HG02981 (cell line): ENCODE results near the gene PDE6D.
"Not testable (repeated sequence)": the region's sequence is repeated elsewhere in the genome, so short reads cannot be mapped to it uniquely, and the experiment has no call there.

Source experiments
- ATAC-seq: cut with Tn5 transposase; IDR thresholded peaks from one replicate; pipeline ENCODE4 v1.9.1; 2021; ENCODE audit warnings: mild to moderate bottlenecking, moderate library complexity; ENCODE audit not compliant: unreplicated experiment

PDE6D gene

GRCh38 chr2:231780123-231780908 lies 766 bp downstream of the PDE6D start:
- ATAC-seq, result peak; percentile 1

- ATAC-seq, result no peak
Measured at GRCh38 chr2:231769170-231770136, 11.6 kb downstream of the PDE6D start.

- peak; percentile 59 for ATAC-seq
Measured at GRCh38 chr2:231765496-231765929, 15.6 kb downstream of the PDE6D start.

- no peak for ATAC-seq
Measured at GRCh38 chr2:231764760-231765159, 16.3 kb downstream of the PDE6D start.

- ATAC-seq, result no peak
Measured at GRCh38 chr2:231764124-231764523, 17.0 kb downstream of the PDE6D start.

- no peak for ATAC-seq
Measured at GRCh38 chr2:231761735-231762134, 19.3 kb downstream of the PDE6D start.

GRCh38 chr2:231752061-231752460 lies 29.0 kb downstream of the PDE6D start:
- no peak for ATAC-seq

- no peak for ATAC-seq
Measured at GRCh38 chr2:231751042-231751815, 29.9 kb downstream of the PDE6D start.

- ATAC-seq, result not testable (repeated sequence)
Measured at GRCh38 chr2:231749016-231749415, 32.1 kb downstream of the PDE6D start.

GRCh38 chr2:231748153-231748896 lies 32.8 kb downstream of the PDE6D start:
- not testable (repeated sequence) for ATAC-seq

- no peak for ATAC-seq
Measured at GRCh38 chr2:231745303-231746038, 35.6 kb downstream of the PDE6D start.

- ATAC-seq, result no peak
Measured at GRCh38 chr2:231743376-231744116, 37.5 kb downstream of the PDE6D start.

GRCh38 chr2:231737761-231738160 lies 43.3 kb downstream of the PDE6D start:
- no peak for ATAC-seq

- no peak for ATAC-seq
Measured at GRCh38 chr2:231732604-231733003, 48.5 kb downstream of the PDE6D start.

GRCh38 chr2:231727621-231728020 lies 53.5 kb downstream of the PDE6D start:
- no peak for ATAC-seq

- no peak for ATAC-seq
Measured at GRCh38 chr2:231726276-231726675, 54.8 kb downstream of the PDE6D start.

- ATAC-seq, result no peak
Measured at GRCh38 chr2:231725476-231725875, 55.6 kb downstream of the PDE6D start.

GRCh38 chr2:231722721-231723307 lies 58.3 kb downstream of the PDE6D start:
- ATAC-seq, result no peak
